Sigmoid colon (tissue), 7 donors: Measurements from ENCODE around the gene LRRC19. TPM values are rescaled to one million over a fixed set of nuclear protein-coding genes. Genes with fewer than 3 reads are reported as not detected.

ENCODE experiments used
- DNase-seq: peaks from one replicate; pipeline ENCODE4 v3.0.0-alpha.2; 2019
- H3K27ac ChIP-seq, 4 donors: fragments of 200-600 bp; sonication (generic); one replicate each; pipeline ENCODE4 v1.5.1; 2016 to 2019; ENCODE audit warnings: mild to moderate bottlenecking in 1 of 4
- H3K27me3 ChIP-seq, 3 donors: fragments of 200-600 bp; sonication (generic); one replicate each; pipeline ENCODE4 v1.5.1; 2019; ENCODE audit warnings: mild to moderate bottlenecking in 1 of 3
- H3K36me3 ChIP-seq, 4 donors: fragments of 200-600 bp; sonication (generic); one replicate each; pipeline ENCODE4 v1.5.1; 2016 to 2019
- H3K4me1 ChIP-seq, 4 donors: fragments of 200-600 bp; sonication (generic); one replicate each; pipeline ENCODE4 v1.5.1; 2017 to 2019
- H3K4me3 ChIP-seq, 4 donors: fragments of 200-600 bp; sonication (generic); one replicate each; pipeline ENCODE4 v1.5.1; 2017 to 2019; ENCODE audit warnings: mild to moderate bottlenecking in 2 of 4, moderate library complexity in 1 of 4
- H3K9me3 ChIP-seq, 4 donors: fragments of 200-600 bp in 3 of 4; sonication (generic) in 3 of 4; one replicate each; pipeline versions ENCODE4 v1.5.1 to v1.6.1; 2013 to 2019
- EP300 ChIP-seq, 4 donors: sonication (generic); formaldehyde crosslinking; IDR thresholded peaks; one replicate each; pipeline ENCODE4 v1.6.1; 2017; ENCODE audit warnings: antibody characterized with exemption in 4 of 4
- POLR2A ChIP-seq, 2 donors: fragments of 450-650 bp; IDR thresholded peaks; one replicate each; pipeline ENCODE4 v1.6.1; 2016; ENCODE audit warnings: antibody characterized with exemption in 2 of 2, mild to moderate bottlenecking in 2 of 2, moderate library complexity in 2 of 2
- POLR2AphosphoS5 ChIP-seq, 4 donors: sonication (generic); formaldehyde crosslinking; IDR thresholded peaks; one replicate each; pipeline ENCODE4 v1.6.1; 2017; ENCODE audit warnings: antibody characterized with exemption in 4 of 4
- WGBS, 2 donors: extraction: QIAGEN DNeasy Blood & Tissue Kit; methylation state at CpG; one replicate each; pipeline ENCODE4 v1.1.7; 2013; 5-methylcytosine and 5-hydroxymethylcytosine counted together
- intact Hi-C: fragments of 100-400 bp; cut with DNase I; formaldehyde crosslinking; loops from one replicate; pipeline ENCODE4 v1.15.1; 2023
- polyA plus RNA-seq, 3 donors: library from polyadenylated mRNA; stranded (reverse); fragments of 200-250 nt; gene quantifications; one replicate each; pipeline ENCODE4 v1.2.3, GENCODE V29; 2013
- total RNA-seq, 4 donors: library from RNA; depleted of rRNA; stranded (reverse); fragments of >200 nt; gene quantifications; one replicate each; pipeline ENCODE4 v1.1.0, GENCODE V29; 2016
- TF ChIP-seq, protein P1 (sequence below), 4 experiments: fragments of 450-650 bp in 3 of 4; fragments of 200-600 bp in 1 of 4; IDR thresholded peaks; one replicate each; pipeline ENCODE4 v1.5.1; 2016 to 2019; ENCODE audit warnings: antibody characterized with exemption in 4 of 4, mild to moderate bottlenecking in 3 of 4, moderate library complexity in 2 of 4
- donor health status: healthy with polysubstance abuse.
- donor health status: Bipolar disorder and iron deficiency.
- donor health status: healthy.

The LRRC19 gene
- total and polyA plus RNA-seq, 7 donors, result 0.83 to 25.9 (median 15.4) TPM; not detected in 3

- Histone ChIP-seq H3K4me1 (peaks cover 0 to 14% (median 9%) of the 10 kb centered on the region in 4 donors), H3K27me3 (no peaks in the 10 kb centered on the region), H3K36me3 (no peaks in the 10 kb centered on the region), H3K27ac (peak within 1 kb of the TSS; percentile 83 to 90 (median 88)), H3K9me3 (no peaks in the 10 kb centered on the region), H3K4me3 (peak within 1 kb of the TSS; percentile 56 to 61 (median 59))
- intact Hi-C loops, result loop anchor here (1.0 to 10.0 kb wide), 3 partner anchors 9 to 619 kb away; partner anchors contain the start of genes C9orf72 and PLAA
- TF ChIP-seq POLR2AphosphoS5 (IDR thresholded peaks at IDR 0.05) (peak; percentile 28 to 82 (median 70)), POLR2A (IDR thresholded peaks at IDR 0.05) (peak; percentile 36 to 53), EP300 (IDR thresholded peaks at IDR 0.05) (no peak)
- TF ChIP-seq, protein P1, sequence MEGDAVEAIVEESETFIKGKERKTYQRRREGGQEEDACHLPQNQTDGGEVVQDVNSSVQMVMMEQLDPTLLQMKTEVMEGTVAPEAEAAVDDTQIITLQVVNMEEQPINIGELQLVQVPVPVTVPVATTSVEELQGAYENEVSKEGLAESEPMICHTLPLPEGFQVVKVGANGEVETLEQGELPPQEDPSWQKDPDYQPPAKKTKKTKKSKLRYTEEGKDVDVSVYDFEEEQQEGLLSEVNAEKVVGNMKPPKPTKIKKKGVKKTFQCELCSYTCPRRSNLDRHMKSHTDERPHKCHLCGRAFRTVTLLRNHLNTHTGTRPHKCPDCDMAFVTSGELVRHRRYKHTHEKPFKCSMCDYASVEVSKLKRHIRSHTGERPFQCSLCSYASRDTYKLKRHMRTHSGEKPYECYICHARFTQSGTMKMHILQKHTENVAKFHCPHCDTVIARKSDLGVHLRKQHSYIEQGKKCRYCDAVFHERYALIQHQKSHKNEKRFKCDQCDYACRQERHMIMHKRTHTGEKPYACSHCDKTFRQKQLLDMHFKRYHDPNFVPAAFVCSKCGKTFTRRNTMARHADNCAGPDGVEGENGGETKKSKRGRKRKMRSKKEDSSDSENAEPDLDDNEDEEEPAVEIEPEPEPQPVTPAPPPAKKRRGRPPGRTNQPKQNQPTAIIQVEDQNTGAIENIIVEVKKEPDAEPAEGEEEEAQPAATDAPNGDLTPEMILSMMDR (IDR thresholded peaks at IDR 0.05), result no peak
- 1 to 3% methylated on average over 53 of the region's 53 CpGs for WGBS, 2 donors
- peak; percentile 99 for DNase-seq
Measured at GRCh38 chr9:26955921-26956859, 49.3 kb downstream of the LRRC19 start, which contains the start of gene IFT74. Gene IFT74 (plus strand): TSS chr9:26956412. CDS start chr9:26961968, 5,556 bp downstream.

GRCh38 chr9:26955222-26955903 is 50.1 kb downstream of the LRRC19 start:
- Histone ChIP-seq H3K4me1 (peaks cover 0 to 14% (median 9%) of the 10 kb centered on the region in 4 donors), H3K4me3 (peak overlapping the region; percentile 56 to 61 (median 59)), H3K27me3 (no peaks in the 10 kb centered on the region), H3K27ac (peak overlapping the region; percentile 83 to 90 (median 88)), H3K9me3 (no peaks in the 10 kb centered on the region), H3K36me3 (no peaks in the 10 kb centered on the region)
- WGBS, 2 donors, result 13 to 36% methylated on average over 4 of the region's 4 CpGs
- no peak for DNase-seq
- TF ChIP-seq, protein P1 (IDR thresholded peaks at IDR 0.05), result no peak
- no peak for TF ChIP-seq POLR2AphosphoS5 (IDR thresholded peaks at IDR 0.05)
- TF ChIP-seq POLR2A (IDR thresholded peaks at IDR 0.05), result no peak
- no peak for TF ChIP-seq EP300 (IDR thresholded peaks at IDR 0.05)
- intact Hi-C loops, result loop anchor here (10.0 kb wide), 2 partner anchors 579 to 619 kb away; partner anchors contain the start of gene C9orf72

DNA sequence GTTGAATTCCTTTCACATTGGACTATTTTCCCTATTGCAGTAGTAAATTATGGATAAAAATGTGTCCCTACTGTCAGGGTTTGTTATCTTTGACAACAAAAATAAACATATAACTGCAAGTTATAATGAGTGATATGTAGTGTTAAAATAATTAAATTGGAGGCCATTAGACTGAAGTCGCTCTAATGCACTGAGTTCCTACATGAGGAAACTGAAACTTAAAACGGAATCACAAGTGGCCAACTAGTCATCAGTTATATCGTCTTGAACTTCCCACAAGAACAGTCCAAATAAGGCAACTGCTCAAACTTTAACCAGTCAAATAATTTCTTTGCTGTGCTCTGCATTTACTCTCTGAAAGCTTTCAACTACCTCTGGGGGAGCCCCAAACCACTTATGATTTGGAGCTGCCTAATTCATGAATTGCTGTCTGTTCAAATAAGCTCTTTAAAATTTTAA is 51.4 kb downstream of the LRRC19 start:
- TF ChIP-seq POLR2A (IDR thresholded peaks at IDR 0.05) (no peak), EP300 (IDR thresholded peaks at IDR 0.05) (no peak), POLR2AphosphoS5 (IDR thresholded peaks at IDR 0.05) (no peak)
- TF ChIP-seq, protein P1 (IDR thresholded peaks at IDR 0.05), result no peak
- H3K36me3 ChIP-seq, result no peaks in the 10 kb centered on the region
- no peaks in the 10 kb centered on the region for H3K9me3 ChIP-seq
- intact Hi-C loops, result loop anchor here (10.0 kb wide), 2 partner anchors 581 to 621 kb away; partner anchors contain the start of gene C9orf72
- no peaks in the 10 kb centered on the region for H3K27me3 ChIP-seq
- peak overlapping the region in 1 of 4 donors; percentile 22 for H3K27ac ChIP-seq
- no peak overlapping the region for H3K4me3 ChIP-seq
- peaks cover 0 to 14% (median 9%) of the 10 kb centered on the region in 4 donors for H3K4me1 ChIP-seq
- DNase-seq, result no peak
- 66 to 72% methylated on average over 3 of the region's 3 CpGs for WGBS, 2 donors

DNA sequence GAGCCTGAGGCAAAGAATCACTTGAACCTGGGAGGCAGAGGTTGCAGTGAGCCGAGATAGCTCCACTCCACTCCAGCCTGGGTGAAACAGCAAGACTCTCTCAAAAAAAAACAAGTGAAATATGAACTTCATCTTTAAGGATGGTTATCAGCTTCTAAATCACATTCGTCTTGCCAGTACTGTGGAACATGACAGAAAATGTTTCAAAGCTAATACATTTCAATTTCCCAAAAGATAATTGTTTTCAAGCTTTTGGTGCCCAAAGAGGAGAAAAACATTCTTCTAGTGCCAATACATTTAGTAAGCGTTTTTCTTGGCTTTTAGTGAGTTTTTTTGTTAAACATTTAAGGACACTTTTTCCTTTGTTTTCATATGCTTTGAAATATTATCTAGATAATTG is 53.7 kb downstream of the LRRC19 start:
- 90% methylated on average over 3 of the region's 3 CpGs for WGBS, 2 donors
- no peaks in the 10 kb centered on the region for H3K9me3 ChIP-seq
- no peak for DNase-seq
- H3K27ac ChIP-seq, result no peak overlapping the region
- peaks cover 0 to 14% (median 6%) of the 10 kb centered on the region in 4 donors for H3K4me1 ChIP-seq
- intact Hi-C loops, result loop anchor here (10.0 kb wide), 2 partner anchors 583 to 623 kb away; partner anchors contain the start of gene C9orf72
- TF ChIP-seq POLR2A (IDR thresholded peaks at IDR 0.05) (no peak), POLR2AphosphoS5 (IDR thresholded peaks at IDR 0.05) (no peak), EP300 (IDR thresholded peaks at IDR 0.05) (no peak)
- TF ChIP-seq, protein P1 (IDR thresholded peaks at IDR 0.05), result no peak
- H3K27me3 ChIP-seq, result no peaks in the 10 kb centered on the region
- no peaks in the 10 kb centered on the region for H3K36me3 ChIP-seq
- no peak overlapping the region for H3K4me3 ChIP-seq
